K562 (cell line): ENCODE results near the gene MLLT1. TPM values are rescaled to one million over a fixed set of nuclear protein-coding genes. Genes with fewer than 3 reads are reported as not detected.

Experiments
- ATAC-seq: fragments of 200-7000 bp; cut with Tn5 transposase; 3 replicates; pipeline ENCODE4 v1.9.1; 2020; ENCODE audit warnings: moderate library complexity
- BruUV-seq: library from RNA; stranded (reverse); fragments of 400-500 nt; replicated peaks from 2 replicates; lab custom pipeline; 2021; lab: Mats Ljungman, UMichigan
- CTCF ChIA-PET: fragments of 300-600 bp; formaldehyde crosslinking; extraction: SDS; loops from one replicate; lab custom pipeline; 2021; ENCODE audit warnings: low intra/inter-chr PET ratio; lab: Yijun Ruan, JAX
- POLR2A ChIA-PET: fragments of 300-600, 350-650 bp; sonication (Branson Sonifier 250); formaldehyde crosslinking; extraction: SDS; loops from one replicate; lab custom pipeline; 2021; ENCODE audit warnings: antibody characterized with exemption, inconsistent platforms; lab: Yijun Ruan, JAX
- DNase-seq, 4 experiments: peaks; one replicate each; pipeline versions ENCODE4 v3.0.0 to v3.0.0-alpha.2; 2011 to 2018; ENCODE audit warnings: low spot score in 3 of 4, mixed read lengths in 3 of 4; ENCODE audit errors: extremely low read depth in 1 of 4
- FAIRE-seq: peaks from 2 replicates; lab custom pipeline; 2011; peaks lifted over from hg19 to GRCh38; lab: Jason Lieb, UNC
- H2AFZ ChIP-seq: 2 replicates; pipeline ENCODE4 v1.6.0; 2011; ENCODE audit warnings: low read depth, low read length, control low read depth, inconsistent platforms
- H3K27ac ChIP-seq: fragments of 200-600 bp; 3 replicates; pipeline ENCODE4 v1.8.0; 2011; ENCODE audit warnings: low read depth, mild to moderate bottlenecking, control low read depth, inconsistent platforms, low read length, moderate library complexity, mixed read lengths; ENCODE audit errors: extremely low read depth
- H3K27me3 ChIP-seq, 2 experiments: fragments of 300-600 bp in 1 of 2; 2 replicates in 1 of 2; 3 replicates in 1 of 2; pipeline versions ENCODE4 v1.6.0 to v1.8.0; 2011; ENCODE audit warnings: inconsistent platforms in 2 of 2, low read length in 2 of 2, mild to moderate bottlenecking in 1 of 2, mixed read lengths in 1 of 2, moderate library complexity in 1 of 2; ENCODE audit not compliant: control insufficient read depth in 2 of 2, insufficient read depth in 2 of 2
- H3K36me3 ChIP-seq: fragments of 300-600 bp; 3 replicates; pipeline ENCODE4 v1.8.0; 2011; ENCODE audit warnings: mild to moderate bottlenecking, low read length, inconsistent platforms; ENCODE audit not compliant: control insufficient read depth, insufficient read depth
- H3K4me1 ChIP-seq, 2 experiments: fragments of 200-600 bp in 1 of 2; replicated peaks in 1 of 2; 2 replicates in 1 of 2; 3 replicates in 1 of 2; pipeline versions ENCODE4 v1.5.1 to v1.8.0; 2011; ENCODE audit warnings: inconsistent platforms in 2 of 2, low read length in 2 of 2, mild to moderate bottlenecking in 1 of 2, mixed read lengths in 1 of 2, moderate library complexity in 1 of 2; ENCODE audit not compliant: control insufficient read depth in 2 of 2, insufficient read depth in 2 of 2
- H3K4me2 ChIP-seq: 2 replicates; pipeline ENCODE4 v1.6.1; 2011; ENCODE audit warnings: low read length, control low read depth, inconsistent platforms, mixed read lengths; ENCODE audit not compliant: insufficient read depth
- H3K4me3 ChIP-seq: fragments of 200-600 bp; sonication (generic), shearing (Covaris generic); 2 replicates; pipeline ENCODE4 v1.5.1; 2016; ENCODE audit warnings: control low read depth, inconsistent platforms
- H3K79me2 ChIP-seq: fragments of 200-600 bp; 3 replicates; pipeline ENCODE4 v1.8.0; 2011; ENCODE audit warnings: low read length, inconsistent platforms; ENCODE audit not compliant: control insufficient read depth, insufficient read depth
- H3K9ac ChIP-seq, 2 experiments: 2 replicates each; pipeline versions ENCODE4 v1.6.0 to v1.6.1; 2011; ENCODE audit warnings: low read depth in 2 of 2, low read length in 2 of 2, control low read depth in 1 of 2, inconsistent platforms in 1 of 2, mild to moderate bottlenecking in 1 of 2, mixed read lengths in 1 of 2; ENCODE audit not compliant: insufficient read depth in 1 of 2
- H3K9me1 ChIP-seq: one replicate; pipeline ENCODE4 v1.6.0; 2011; ENCODE audit warnings: inconsistent platforms, mild to moderate bottlenecking, low read length, moderate library complexity; ENCODE audit not compliant: control insufficient read depth, insufficient read depth
- H3K9me3 ChIP-seq: replicated peaks from 2 replicates; pipeline ENCODE4 v1.5.1; 2011; ENCODE audit warnings: low read depth, low read length, inconsistent platforms; ENCODE audit not compliant: control insufficient read depth, insufficient read depth
- H4K20me1 ChIP-seq: replicated peaks from 2 replicates; pipeline ENCODE4 v1.6.1; 2011; ENCODE audit warnings: low read length, inconsistent platforms, mixed read lengths; ENCODE audit not compliant: control insufficient read depth, insufficient read depth
- CBX8 ChIP-seq: fragments of 200-600 bp; sonication (generic); IDR thresholded peaks from 2 replicates; pipeline ENCODE4 v1.6.1; 2012; ENCODE audit warnings: borderline replicate concordance, mixed run types, low read depth, mild to moderate bottlenecking, moderate library complexity, mixed read lengths, low read length, control low read depth, inconsistent platforms; ENCODE audit not compliant: poor library complexity, severe bottlenecking; ENCODE audit errors: extremely low read depth
- HSF4 ChIP-seq: fragments of 250-450 bp; sonication (Bioruptor Pico); IDR thresholded peaks from 2 replicates; pipeline ENCODE4 v2.1.2; 2022; ENCODE audit warnings: mild to moderate bottlenecking, moderate library complexity, borderline replicate concordance
- PML ChIP-seq: IDR thresholded peaks from 2 replicates; pipeline ENCODE4 v1.6.1; 2012; ENCODE audit warnings: low read length, inconsistent platforms
- POLR2G ChIP-seq: fragments of 200-400 bp; formaldehyde crosslinking; IDR thresholded peaks from 2 replicates; pipeline ENCODE4 v1.6.1; 2017; ENCODE audit warnings: low read depth, mild to moderate bottlenecking, antibody characterized with exemption, low read length, moderate library complexity
- RHOXF2B ChIP-seq: fragments of 250-450 bp; sonication (Bioruptor Pico); conservative IDR thresholded peaks from 2 replicates; pipeline ENCODE4 v1.5.1; 2021
- ZNF23 ChIP-seq: fragments of 250-450 bp; sonication (Bioruptor Pico); IDR thresholded peaks from 2 replicates; pipeline ENCODE4 v1.4.0; 2020; ENCODE audit warnings: mild to moderate bottlenecking
- WGBS: fragments of 100-300 bp; shearing (Covaris generic); methylation state at CpG from one replicate; pipeline ENCODE4 v1.1.6; 2016; ENCODE audit warnings: low coverage, mixed read lengths; ENCODE audit not compliant: insufficient coverage; ENCODE audit errors: missing lambda C conversion rate; 5-methylcytosine and 5-hydroxymethylcytosine counted together
- in situ Hi-C: fragments of 300-500 bp; cut with MboI; formaldehyde crosslinking; loops from 4 replicates; pipeline ENCODE4 v1.15.0; 2018; ENCODE audit warnings: inconsistent platforms, mixed read lengths
- intact Hi-C: fragments of 100-400 bp; cut with micrococcal nuclease; formaldehyde crosslinking; loops from 2 replicates; pipeline ENCODE4 v1.14.2; 2022
- polyA plus RNA-seq, 8 experiments: library from polyadenylated mRNA; depleted of rRNA in 4 of 8; stranded (reverse) in 5 of 8; unstranded in 3 of 8; fragments of >200 nt; fragmentation: Nextera tagmentation in 2 of 8; fragmentation: Illumina TruSeq in 1 of 8; extraction: Ambion mirVana in 2 of 8; extraction: Trizol in 1 of 8; gene quantifications; 2 replicates each; pipeline versions ENCODE4 v1.2.1 to v1.2.3, GENCODE V29; 2011 to 2014; ENCODE audit warnings: inconsistent platforms in 1 of 8, missing spikeins in 1 of 8
- total RNA-seq, 7 experiments: library from RNA; depleted of rRNA in 6 of 7; stranded (reverse); fragments of >200 nt in 6 of 7; fragmentation: Illumina TruSeq in 2 of 7; extraction: Trizol in 2 of 7; gene quantifications; 2 replicates each; pipeline versions ENCODE4 v1.2.1 to v1.2.3, GENCODE V29; 2011 to 2021; ENCODE audit warnings: low replicate concordance in 1 of 7

Gene MLLT1
- total and polyA plus RNA-seq, 9 of the 15 experiments (the other 6 are each of a cell fraction or from before 2014, with no cell fraction given), result 0.23 to 63.5 (median 15.4) TPM

DNA sequence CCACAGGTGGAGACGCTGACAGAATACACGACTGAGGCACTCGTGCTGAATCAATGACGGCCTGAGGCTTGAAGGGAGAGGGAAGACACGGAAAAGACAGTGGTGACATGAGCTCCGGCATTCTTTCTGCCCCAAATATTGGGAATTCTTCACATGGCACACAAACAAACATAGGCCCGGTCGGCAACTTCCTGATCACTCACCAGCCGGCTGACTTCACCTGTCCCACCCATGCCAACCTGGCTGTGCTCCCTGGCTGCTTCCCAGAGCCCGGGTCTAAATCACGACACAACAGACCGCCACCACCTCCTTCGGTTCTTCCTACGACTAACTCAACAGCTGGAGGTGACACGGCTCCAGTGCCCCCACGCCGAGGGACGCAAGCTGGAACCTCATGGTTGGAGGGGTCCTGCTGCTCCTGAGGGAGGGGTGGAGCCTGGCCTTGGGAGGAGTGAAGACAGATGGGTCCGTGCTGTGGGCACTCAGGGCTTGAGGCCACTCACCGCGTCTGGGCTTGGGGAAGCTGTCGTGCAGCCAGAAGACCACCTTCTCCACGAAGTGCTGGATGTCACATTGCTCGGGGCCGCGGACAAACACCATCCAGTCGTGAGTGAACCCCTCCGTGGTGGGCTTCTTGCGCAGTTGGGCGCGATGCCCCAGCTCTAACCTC, 9.6 kb downstream of the MLLT1 start:
- Histone ChIP-seq H3K9me1 (peaks cover 5% of the 10 kb centered on the region), H3K9ac (0 out of 4 replicates have a peak overlapping the region, but pooled peaks of 1 of the 2 experiments have one; percentile 8), H3K4me1 (peaks cover 44 to 62% of the 10 kb centered on the region in 2 experiments), H3K4me3 (no peak overlapping the region), H4K20me1 (peaks cover 27% of the 10 kb centered on the region; the same call in 1 of the 2 replicates), H3K79me2 (peaks cover 91% of the 10 kb centered on the region), H3K36me3 (peaks cover 53% of the 10 kb centered on the region), H2AFZ (no peak overlapping the region), H3K9me3 (no peaks in the 10 kb centered on the region), H3K4me2 (no peak overlapping the region), H3K27ac (no peak overlapping the region), H3K27me3 (no peaks in the 10 kb centered on the region)
- in situ Hi-C loops, result no loop called here
- DNase-seq, result no peak
- FAIRE-seq, result no peak
- BruUV-seq, result no TSS peak
- TF ChIP-seq RHOXF2B (CRISPR knock-in tag) (no peak), PML (no peak), ZNF23 (no peak), HSF4 (CRISPR knock-in tag) (no peak), CBX8 (no peak), POLR2G (peak; percentile 25; the same call in 1 of the 2 replicates)
- CTCF ChIA-PET, result no interaction called here
- 90% methylated on average over 19 of the region's 31 CpGs for WGBS
- POLR2A ChIA-PET, result interaction anchor here (0.6 kb wide), 1 partner anchor 676 kb away, joined by 3 read pairs; no protein-coding TSS in a partner anchor
- ATAC-seq, result no peak
- intact Hi-C loops, result no loop called here
